WTC11 (cell line): ENCODE data around the gene TSPAN33. TPM values are rescaled to one million over a fixed set of nuclear protein-coding genes. Genes with fewer than 3 reads are reported as not detected.

Experiments used
- ATAC-seq: fragments of 200-7000 bp; cut with Tn5 transposase; 2 replicates; pipeline ENCODE4 v1.10.0; 2021; ENCODE audit warnings: mild to moderate bottlenecking, moderate library complexity
- CTCF ChIA-PET: fragments of 300-600 bp; sonication (Branson Sonifier 250); formaldehyde crosslinking; loops from one replicate; lab custom pipeline; 2021; ENCODE audit warnings: antibody characterized with exemption; lab: Charles Lee
- POLR2A ChIA-PET: fragments of 350-600 bp; sonication (Branson Sonifier 250); formaldehyde crosslinking; loops from one replicate; lab custom pipeline; 2021; ENCODE audit warnings: antibody characterized with exemption; lab: Charles Lee
- DNase-seq: peaks from one replicate; pipeline ENCODE4 v3.0.0; 2021; ENCODE audit warnings: low spot score
- H3K27ac Mint-ChIP-seq: 2 replicates; pipeline ENCODE4 v1.8.0; 2021; ENCODE audit warnings: mixed read lengths
- H3K27me3 Mint-ChIP-seq: 2 replicates; pipeline ENCODE4 v1.8.0; 2021; ENCODE audit warnings: low read depth, mild to moderate bottlenecking, moderate library complexity, mixed read lengths
- H3K36me3 Mint-ChIP-seq: 2 replicates; pipeline ENCODE4 v1.8.0; 2021; ENCODE audit warnings: mixed read lengths
- H3K4me1 Mint-ChIP-seq: 2 replicates; pipeline ENCODE4 v1.8.0; 2022; ENCODE audit warnings: mixed read lengths
- H3K4me3 Mint-ChIP-seq: 2 replicates; pipeline ENCODE4 v1.8.0; 2021; ENCODE audit warnings: mild to moderate bottlenecking, moderate library complexity, mixed read lengths
- H3K9me3 Mint-ChIP-seq: 2 replicates; pipeline ENCODE4 v1.8.0; 2021; ENCODE audit warnings: mixed read lengths
- AR ChIP-seq: fragments of 250-450 bp; sonication (Bioruptor Pico); IDR thresholded peaks from 2 replicates; pipeline ENCODE4 v1.9.0; 2021; ENCODE audit warnings: mild to moderate bottlenecking
- ATF1 ChIP-seq: sonication (generic); formaldehyde crosslinking; IDR thresholded peaks from 2 replicates; pipeline ENCODE4 v1.8.1; 2023; ENCODE audit warnings: mild to moderate bottlenecking, moderate library complexity, missing genetic modification reagents
- E2F5 ChIP-seq: sonication (generic); formaldehyde crosslinking; IDR thresholded peaks from 2 replicates; pipeline ENCODE4 v1.8.1; 2022; ENCODE audit warnings: mild to moderate bottlenecking, moderate library complexity, missing genetic modification reagents
- FOXJ3 ChIP-seq: sonication (generic); formaldehyde crosslinking; IDR thresholded peaks from 2 replicates; pipeline ENCODE4 v1.9.0; 2021; ENCODE audit warnings: missing genetic modification reagents, mild to moderate bottlenecking, borderline replicate concordance
- JAZF1 ChIP-seq: fragments of 250-450 bp; sonication (Bioruptor Pico); IDR thresholded peaks from 2 replicates; pipeline ENCODE4 v1.9.0; 2021; ENCODE audit warnings: moderate library complexity, mild to moderate bottlenecking, inconsistent platforms
- MAX ChIP-seq: sonication (generic); formaldehyde crosslinking; IDR thresholded peaks from 2 replicates; pipeline ENCODE4 v1.8.0; 2022; ENCODE audit warnings: mild to moderate bottlenecking, missing genetic modification reagents
- MXD4 ChIP-seq: fragments of 250-450 bp; sonication (Bioruptor Pico); IDR thresholded peaks from 2 replicates; pipeline ENCODE4 v1.8.0; 2021; ENCODE audit warnings: mild to moderate bottlenecking, moderate library complexity, borderline replicate concordance
- NFYB ChIP-seq: sonication (generic); formaldehyde crosslinking; conservative IDR thresholded peaks from 2 replicates; pipeline ENCODE4 v1.8.0; 2022; ENCODE audit warnings: low read depth, missing genetic modification reagents
- NR1H2 ChIP-seq: sonication (generic); formaldehyde crosslinking; IDR thresholded peaks from 2 replicates; pipeline ENCODE4 v1.9.0; 2021; ENCODE audit warnings: mild to moderate bottlenecking, moderate library complexity, missing genetic modification reagents
- PRDM15 ChIP-seq: sonication (generic); formaldehyde crosslinking; IDR thresholded peaks from 2 replicates; pipeline ENCODE4 v1.8.0; 2022; ENCODE audit warnings: missing genetic modification reagents
- SOX15 ChIP-seq: fragments of 250-450 bp; sonication (Bioruptor Pico); IDR thresholded peaks from 2 replicates; pipeline ENCODE4 v1.9.0; 2021; ENCODE audit warnings: mild to moderate bottlenecking
- TCF7 ChIP-seq: sonication (generic); formaldehyde crosslinking; IDR thresholded peaks from 2 replicates; pipeline ENCODE4 v1.8.0; 2022; ENCODE audit warnings: mild to moderate bottlenecking, low read depth, missing genetic modification reagents, moderate library complexity
- TEAD4 ChIP-seq: sonication (generic); formaldehyde crosslinking; IDR thresholded peaks from 2 replicates; pipeline ENCODE4 v1.8.0; 2022; ENCODE audit warnings: mild to moderate bottlenecking, missing genetic modification reagents
- USF1 ChIP-seq: sonication (generic); formaldehyde crosslinking; IDR thresholded peaks from 2 replicates; pipeline ENCODE4 v1.8.0; 2022; ENCODE audit warnings: mild to moderate bottlenecking, missing genetic modification reagents
- ZBTB21 ChIP-seq: sonication (generic); formaldehyde crosslinking; IDR thresholded peaks from 2 replicates; pipeline ENCODE4 v1.8.1; 2023; ENCODE audit warnings: mild to moderate bottlenecking, missing genetic modification reagents, borderline replicate concordance
- ZBTB43 ChIP-seq: sonication (generic); formaldehyde crosslinking; IDR thresholded peaks from 2 replicates; pipeline ENCODE4 v1.8.1; 2023; ENCODE audit warnings: mild to moderate bottlenecking, missing genetic modification reagents
- ZNF121 ChIP-seq: sonication (generic); formaldehyde crosslinking; IDR thresholded peaks from 2 replicates; pipeline ENCODE4 v1.8.0; 2023; ENCODE audit warnings: missing genetic modification reagents
- ZNF281 ChIP-seq: sonication (generic); formaldehyde crosslinking; IDR thresholded peaks from 2 replicates; pipeline ENCODE4 v1.8.0; 2023; ENCODE audit warnings: mild to moderate bottlenecking, missing genetic modification reagents
- ZNF512 ChIP-seq: sonication (generic); formaldehyde crosslinking; IDR thresholded peaks from 2 replicates; pipeline ENCODE4 v1.8.1; 2022; ENCODE audit warnings: missing genetic modification reagents, borderline replicate concordance
- total RNA-seq: library from RNA; stranded (reverse); gene quantifications from 3 replicates; pipeline ENCODE4 v1.2.3, GENCODE V29; 2021

Gene TSPAN33
- total RNA-seq, 1 experiment from 2014 or later, result 30.0 TPM

GRCh38 chr7:129184981-129185670, 40.6 kb downstream of the TSPAN33 start:
- ATAC-seq (no peak), DNase-seq (no peak)
- ChIA-PET POLR2A (no interaction called here), CTCF (no interaction called here)
- peaks cover 20% of the 10 kb centered on the region for H3K4me1 Mint-ChIP-seq
- peaks cover 7% of the 10 kb centered on the region for H3K9me3 Mint-ChIP-seq
- no peak overlapping the region for H3K27ac Mint-ChIP-seq
- no peaks in the 10 kb centered on the region for H3K36me3 Mint-ChIP-seq
- no peak overlapping the region for H3K4me3 Mint-ChIP-seq
- H3K27me3 Mint-ChIP-seq, result peaks cover 30% of the 10 kb centered on the region
- no peak for TF ChIP-seq MAX (CRISPR knock-in tag)
- no peak for TF ChIP-seq ATF1
- no peak for TF ChIP-seq PRDM15
- no peak for TF ChIP-seq ZBTB21 (CRISPR knock-in tag)
- no peak for TF ChIP-seq TCF7
- no peak for TF ChIP-seq TEAD4 (CRISPR knock-in tag)
- TF ChIP-seq E2F5 (CRISPR knock-in tag), result no peak
- TF ChIP-seq ZNF512 (CRISPR knock-in tag), result no peak
- TF ChIP-seq USF1 (CRISPR knock-in tag), result no peak
- TF ChIP-seq NFYB, result no peak
- no peak for TF ChIP-seq ZNF281 (CRISPR knock-in tag)
- no peak for TF ChIP-seq ZBTB43 (CRISPR knock-in tag)
- no peak for TF ChIP-seq SOX15 (CRISPR knock-in tag)
- no peak for TF ChIP-seq ZNF121
- TF ChIP-seq NR1H2 (CRISPR knock-in tag), result no peak
- TF ChIP-seq FOXJ3, result no peak
- no peak for TF ChIP-seq JAZF1 (CRISPR knock-in tag)
- TF ChIP-seq MXD4 (CRISPR knock-in tag), result no peak
- no peak for TF ChIP-seq AR
